BLaER1 treated with 17β-estradiol and CSF1 and Interleukin-3, amounts not matched to agents 10 nM and 100 nM (cell line): ENCODE data around the gene POLDIP3.
"Not testable (repeated sequence)": the region's sequence is repeated elsewhere in the genome, so short reads cannot be mapped to it uniquely, and the experiment has no call there.

Source experiments
- H3K27ac ChIP-seq, 11 experiments: shearing (Covaris generic); formaldehyde crosslinking; 2 replicates each; pipeline ENCODE4 v1.8.1; 2022
- H3K27me3 ChIP-seq, 11 experiments: shearing (Covaris generic); formaldehyde crosslinking; 2 replicates each; pipeline ENCODE4 v1.8.1; 2022
- H3K36me3 ChIP-seq, 11 experiments: shearing (Covaris generic); formaldehyde crosslinking; 2 replicates each; pipeline ENCODE4 v1.8.1; 2022
- H3K4me1 ChIP-seq, 10 experiments: shearing (Covaris generic); formaldehyde crosslinking; 2 replicates each; pipeline ENCODE4 v1.8.1; 2022
- H3K4me2 ChIP-seq, 11 experiments: shearing (Covaris generic); formaldehyde crosslinking; 2 replicates each; pipeline ENCODE4 v1.8.1; 2022
- H3K4me3 ChIP-seq, 10 experiments: shearing (Covaris generic); formaldehyde crosslinking; 2 replicates each; pipeline ENCODE4 v1.8.1; 2022
- H3K9ac ChIP-seq, 11 experiments: shearing (Covaris generic); formaldehyde crosslinking; 2 replicates each; pipeline ENCODE4 v1.8.1; 2022
- H3K9me3 ChIP-seq, 11 experiments: shearing (Covaris generic); formaldehyde crosslinking; replicated peaks in 1 of 11; 2 replicates each; pipeline ENCODE4 v1.8.1; 2022
- H4K20me1 ChIP-seq, 11 experiments: shearing (Covaris generic); formaldehyde crosslinking; 2 replicates each; pipeline ENCODE4 v1.8.1; 2022
- Cebpa-rat ChIP-seq, 11 experiments: shearing (Covaris generic); IDR thresholded peaks; 2 replicates each; pipeline ENCODE4 v1.8.1; 2022

Gene POLDIP3

GRCh38 chr22:42565956-42566355, 48.7 kb downstream of the POLDIP3 start:
- H3K27ac ChIP-seq = no peak overlapping the region
- no peak overlapping the region for H3K4me3 ChIP-seq
- peaks cover 0 to 16% (median 0%) of the 10 kb centered on the region in 11 experiments; a peak in 7 of 22 replicates for H3K9me3 ChIP-seq
- no peak overlapping the region for H3K9ac ChIP-seq
- H4K20me1 ChIP-seq = peaks cover 0 to 35% (median 5%) of the 10 kb centered on the region in 11 experiments; a peak in 9 of 22 replicates
- H3K4me1 ChIP-seq = peaks cover 16 to 30% (median 24%) of the 10 kb centered on the region in 10 experiments
- no peak for TF ChIP-seq Cebpa-rat (IDR thresholded peaks at IDR 0.05)
- no peaks in the 10 kb centered on the region for H3K27me3 ChIP-seq
- peaks cover 0 to 49% (median 27%) of the 10 kb centered on the region in 11 experiments; a peak in 15 of 22 replicates for H3K36me3 ChIP-seq
- H3K4me2 ChIP-seq = no peak overlapping the region

GRCh38 chr22:42564699-42565098, 50.0 kb downstream of the POLDIP3 start:
- H3K27me3 ChIP-seq = no peaks in the 10 kb centered on the region
- H3K27ac ChIP-seq = no peak overlapping the region
- H3K36me3 ChIP-seq = peaks cover 0 to 36% (median 14%) of the 10 kb centered on the region in 11 experiments; a peak in 14 of 22 replicates
- no peak overlapping the region for H3K4me3 ChIP-seq
- H3K4me1 ChIP-seq = peaks cover 16 to 40% (median 25%) of the 10 kb centered on the region in 10 experiments
- TF ChIP-seq Cebpa-rat (IDR thresholded peaks at IDR 0.05) = no peak
- peaks cover 0 to 29% (median 7%) of the 10 kb centered on the region in 11 experiments; a peak in 8 of 22 replicates for H4K20me1 ChIP-seq
- no peak overlapping the region for H3K9ac ChIP-seq
- H3K4me2 ChIP-seq = no peak overlapping the region
- peaks cover 0 to 16% (median 0%) of the 10 kb centered on the region in 11 experiments; a peak in 7 of 22 replicates for H3K9me3 ChIP-seq

GRCh38 chr22:42563943-42564342, 50.7 kb downstream of the POLDIP3 start:
- not testable (repeated sequence) for H3K9ac ChIP-seq, H3K27ac ChIP-seq, H3K4me3 ChIP-seq, H3K27me3 ChIP-seq, H3K4me2 ChIP-seq
- Histone ChIP-seq H3K4me1 (peaks cover 16 to 40% (median 25%) of the 10 kb centered on the region in 10 experiments), H3K36me3 (peaks cover 0 to 28% (median 11%) of the 10 kb centered on the region in 11 experiments; a peak in 14 of 22 replicates), H3K9me3 (peaks cover 0 to 16% (median 0%) of the 10 kb centered on the region in 11 experiments; a peak in 7 of 22 replicates), H4K20me1 (peaks cover 0 to 24% (median 7%) of the 10 kb centered on the region in 11 experiments; a peak in 6 of 22 replicates)

- H3K9ac ChIP-seq = peak overlapping the region in 1 of 11 experiments; percentile 1; a peak in 2 of 22 replicates
- H4K20me1 ChIP-seq = peaks cover 0 to 24% (median 7%) of the 10 kb centered on the region in 11 experiments; a peak in 6 of 22 replicates
- H3K9me3 ChIP-seq = peaks cover 0 to 16% (median 0%) of the 10 kb centered on the region in 11 experiments; a peak in 7 of 22 replicates
- peaks cover 16 to 40% (median 25%) of the 10 kb centered on the region in 10 experiments for H3K4me1 ChIP-seq
- H3K27me3 ChIP-seq = no peaks in the 10 kb centered on the region
- peaks cover 0 to 21% (median 11%) of the 10 kb centered on the region in 11 experiments; a peak in 14 of 22 replicates for H3K36me3 ChIP-seq
- H3K4me3 ChIP-seq = no peak overlapping the region
- peak overlapping the region; percentile 17 to 80 (median 66) for H3K4me2 ChIP-seq
- TF ChIP-seq Cebpa-rat (IDR thresholded peaks at IDR 0.05) = no peak
- H3K27ac ChIP-seq = peak overlapping the region in 4 of 11 experiments; percentile 3 to 26 (median 10); a peak in 4 of 22 replicates
Observed at GRCh38 chr22:42562684-42563083, 52.0 kb downstream of the POLDIP3 start.

GRCh38 chr22:42562279-42562678, 52.4 kb downstream of the POLDIP3 start:
- H3K9me3 ChIP-seq = peaks cover 0 to 16% (median 0%) of the 10 kb centered on the region in 11 experiments; a peak in 7 of 22 replicates
- H3K27me3 ChIP-seq = no peaks in the 10 kb centered on the region
- H3K4me2 ChIP-seq = peak overlapping the region; percentile 17 to 80 (median 66)
- H3K4me1 ChIP-seq = peaks cover 16 to 40% (median 25%) of the 10 kb centered on the region in 10 experiments
- peaks cover 0 to 21% (median 11%) of the 10 kb centered on the region in 11 experiments; a peak in 14 of 22 replicates for H3K36me3 ChIP-seq
- H3K27ac ChIP-seq = peak overlapping the region in 6 of 11 experiments; percentile 1 to 26 (median 4); a peak in 4 of 22 replicates
- H3K4me3 ChIP-seq = no peak overlapping the region
- no peak for TF ChIP-seq Cebpa-rat (IDR thresholded peaks at IDR 0.05)
- peaks cover 0 to 24% (median 7%) of the 10 kb centered on the region in 11 experiments; a peak in 6 of 22 replicates for H4K20me1 ChIP-seq
- H3K9ac ChIP-seq = peak overlapping the region in 2 of 11 experiments; percentile 1 to 35; a peak in 3 of 22 replicates

GRCh38 chr22:42561856-42562255, 52.8 kb downstream of the POLDIP3 start:
- peaks cover 0 to 24% (median 7%) of the 10 kb centered on the region in 11 experiments; a peak in 6 of 22 replicates for H4K20me1 ChIP-seq
- H3K4me3 ChIP-seq = no peak overlapping the region
- H3K36me3 ChIP-seq = peaks cover 0 to 21% (median 11%) of the 10 kb centered on the region in 11 experiments; a peak in 14 of 22 replicates
- peak overlapping the region in 5 of 11 experiments; percentile 1 to 26 (median 4); a peak in 2 of 22 replicates for H3K27ac ChIP-seq
- H3K27me3 ChIP-seq = no peaks in the 10 kb centered on the region
- peaks cover 0 to 16% (median 0%) of the 10 kb centered on the region in 11 experiments; a peak in 7 of 22 replicates for H3K9me3 ChIP-seq
- peak overlapping the region in 1 of 11 experiments; percentile 35; a peak in 2 of 22 replicates for H3K9ac ChIP-seq
- H3K4me2 ChIP-seq = peak overlapping the region; percentile 17 to 80 (median 66)
- no peak for TF ChIP-seq Cebpa-rat (IDR thresholded peaks at IDR 0.05)
- peaks cover 16 to 40% (median 25%) of the 10 kb centered on the region in 10 experiments for H3K4me1 ChIP-seq

- Histone ChIP-seq H3K27ac (no peak overlapping the region), H3K4me1 (peaks cover 16 to 40% (median 25%) of the 10 kb centered on the region in 10 experiments), H3K4me3 (no peak overlapping the region), H4K20me1 (peaks cover 0 to 24% (median 7%) of the 10 kb centered on the region in 11 experiments; a peak in 6 of 22 replicates), H3K27me3 (no peaks in the 10 kb centered on the region), H3K9ac (no peak overlapping the region; a peak in 1 of 22 replicates), H3K9me3 (peaks cover 0 to 12% (median 0%) of the 10 kb centered on the region in 11 experiments; a peak in 7 of 22 replicates), H3K36me3 (peaks cover 0 to 15% (median 4%) of the 10 kb centered on the region in 11 experiments; a peak in 13 of 22 replicates), H3K4me2 (peak overlapping the region in 2 of 11 experiments; percentile 5 to 80; a peak in 2 of 22 replicates)
- TF ChIP-seq Cebpa-rat (IDR thresholded peaks at IDR 0.05) = no peak
Observed at GRCh38 chr22:42560781-42561180, 53.9 kb downstream of the POLDIP3 start.

GRCh38 chr22:42560381-42560780, 54.3 kb downstream of the POLDIP3 start:
- Histone ChIP-seq H3K4me2 (peak overlapping the region in 2 of 11 experiments; percentile 5 to 80; a peak in 2 of 22 replicates), H3K4me1 (peaks cover 16 to 40% (median 25%) of the 10 kb centered on the region in 10 experiments), H4K20me1 (peaks cover 0 to 24% (median 7%) of the 10 kb centered on the region in 11 experiments; a peak in 6 of 22 replicates), H3K36me3 (peaks cover 0 to 11% (median 0%) of the 10 kb centered on the region in 11 experiments; a peak in 6 of 22 replicates), H3K27ac (no peak overlapping the region), H3K9me3 (peaks cover 0 to 8% (median 0%) of the 10 kb centered on the region in 11 experiments; a peak in 3 of 22 replicates), H3K27me3 (no peaks in the 10 kb centered on the region), H3K9ac (no peak overlapping the region), H3K4me3 (no peak overlapping the region)
- TF ChIP-seq Cebpa-rat (IDR thresholded peaks at IDR 0.05) = no peak
